ENCODE measurements around the gene TSFM.

- no peak for TF ChIP-seq CTCF (IDR thresholded peaks at IDR 0.05; ENCODE audit: low read depth, low read length, missing input control)
- no peak for TF ChIP-seq YY1 (IDR thresholded peaks at IDR 0.05)
- no peak for TF ChIP-seq TAF1 (conservative IDR thresholded peaks at IDR 0.05)
- TF ChIP-seq ZBTB33 (IDR thresholded peaks at IDR 0.05), result no peak
- TF ChIP-seq RAD21 (IDR thresholded peaks at IDR 0.05), result no peak
- TF ChIP-seq JUND (IDR thresholded peaks at IDR 0.05), result no peak
- no peak for TF ChIP-seq EGR1 (IDR thresholded peaks at IDR 0.05; ENCODE audit: low read depth in 2 of 2)
- TF ChIP-seq, protein P1, sequence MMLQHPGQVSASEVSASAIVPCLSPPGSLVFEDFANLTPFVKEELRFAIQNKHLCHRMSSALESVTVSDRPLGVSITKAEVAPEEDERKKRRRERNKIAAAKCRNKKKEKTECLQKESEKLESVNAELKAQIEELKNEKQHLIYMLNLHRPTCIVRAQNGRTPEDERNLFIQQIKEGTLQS (IDR thresholded peaks at IDR 0.05), result no peak
- TF ChIP-seq SP1 (IDR thresholded peaks at IDR 0.05), result no peak
- no peak for TF ChIP-seq HNF4G (IDR thresholded peaks at IDR 0.05)
- TF ChIP-seq, protein P2, sequence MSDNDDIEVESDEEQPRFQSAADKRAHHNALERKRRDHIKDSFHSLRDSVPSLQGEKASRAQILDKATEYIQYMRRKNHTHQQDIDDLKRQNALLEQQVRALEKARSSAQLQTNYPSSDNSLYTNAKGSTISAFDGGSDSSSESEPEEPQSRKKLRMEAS (IDR thresholded peaks at IDR 0.05), result no peak
- no peak for TF ChIP-seq NR2F2 (IDR thresholded peaks at IDR 0.05)
- no peak for TF ChIP-seq GABPA (IDR thresholded peaks at IDR 0.05 in 1 of 2, conservative IDR thresholded peaks at IDR 0.05 in 1 of 2)
- TF ChIP-seq FOXA1 (IDR thresholded peaks at IDR 0.05), result no peak
These were observed 32.8 kb downstream of the TSFM start for GRCh38 chr12:57815177-57816000.

Data from liver (tissue), 3 donors.